B cell (primary cell): ENCODE data around the gene ZBTB3.

Experiments used
- CTCF ChIP-seq: fragments of 200-600 bp; IDR thresholded peaks from one replicate; pipeline ENCODE4 v1.8.0; 2022; ENCODE audit warnings: antibody characterized with exemption, mild to moderate bottlenecking
- EZH2 ChIP-seq: IDR thresholded peaks from 2 replicates; pipeline ENCODE4 v1.6.1; 2012; ENCODE audit warnings: borderline replicate concordance, low read depth, mild to moderate bottlenecking, moderate library complexity, low read length; ENCODE audit not compliant: insufficient read depth, poor library complexity, severe bottlenecking

DNA sequence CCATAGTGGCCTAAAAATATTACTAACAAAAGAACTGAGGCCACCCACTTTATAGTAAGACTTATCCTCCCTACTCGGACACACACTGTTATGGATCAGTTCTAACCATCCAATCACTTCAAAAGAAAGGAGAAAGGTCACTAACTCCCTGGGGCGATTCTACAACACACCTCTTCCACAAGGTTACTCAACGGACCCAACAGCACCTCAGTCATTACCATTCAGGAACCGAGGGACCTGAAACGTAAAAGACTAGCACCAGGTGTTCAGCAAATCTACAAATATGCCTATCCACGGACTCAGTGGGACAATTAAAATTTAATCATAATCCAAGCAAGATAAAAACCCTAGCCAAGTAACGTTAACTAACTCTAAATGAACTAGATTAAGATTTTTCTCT is 28.3 kb downstream of the ZBTB3 start:
- TF ChIP-seq CTCF = no peak
- no peak for TF ChIP-seq EZH2
